ENCODE results near the gene NRDC. TPM values are rescaled to one million over a fixed set of nuclear protein-coding genes. Genes with fewer than 3 reads are reported as not detected.

The NRDC gene
- total RNA-seq, 1 experiment from 2014 or later = 147 TPM

DNA sequence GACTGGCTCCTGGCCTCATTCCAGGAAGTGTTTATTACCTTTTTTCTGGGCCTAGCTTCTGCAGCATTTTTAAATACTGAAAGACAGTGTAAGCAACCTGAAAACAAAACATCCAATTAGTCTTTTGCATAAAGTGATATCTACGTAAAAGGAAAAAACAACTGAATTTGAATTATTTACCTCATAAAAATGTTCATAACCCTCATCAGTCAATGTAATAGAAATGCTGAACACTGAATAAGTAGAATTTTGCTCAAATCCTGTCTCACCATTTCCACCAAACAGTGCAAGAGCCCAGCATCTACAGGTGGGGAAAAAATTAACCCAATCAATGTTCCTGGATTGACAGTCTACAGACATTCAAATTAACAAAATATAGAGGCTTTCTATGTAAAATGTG lies 64.0 kb downstream of the NRDC start:
- TF ChIP-seq, protein P1, sequence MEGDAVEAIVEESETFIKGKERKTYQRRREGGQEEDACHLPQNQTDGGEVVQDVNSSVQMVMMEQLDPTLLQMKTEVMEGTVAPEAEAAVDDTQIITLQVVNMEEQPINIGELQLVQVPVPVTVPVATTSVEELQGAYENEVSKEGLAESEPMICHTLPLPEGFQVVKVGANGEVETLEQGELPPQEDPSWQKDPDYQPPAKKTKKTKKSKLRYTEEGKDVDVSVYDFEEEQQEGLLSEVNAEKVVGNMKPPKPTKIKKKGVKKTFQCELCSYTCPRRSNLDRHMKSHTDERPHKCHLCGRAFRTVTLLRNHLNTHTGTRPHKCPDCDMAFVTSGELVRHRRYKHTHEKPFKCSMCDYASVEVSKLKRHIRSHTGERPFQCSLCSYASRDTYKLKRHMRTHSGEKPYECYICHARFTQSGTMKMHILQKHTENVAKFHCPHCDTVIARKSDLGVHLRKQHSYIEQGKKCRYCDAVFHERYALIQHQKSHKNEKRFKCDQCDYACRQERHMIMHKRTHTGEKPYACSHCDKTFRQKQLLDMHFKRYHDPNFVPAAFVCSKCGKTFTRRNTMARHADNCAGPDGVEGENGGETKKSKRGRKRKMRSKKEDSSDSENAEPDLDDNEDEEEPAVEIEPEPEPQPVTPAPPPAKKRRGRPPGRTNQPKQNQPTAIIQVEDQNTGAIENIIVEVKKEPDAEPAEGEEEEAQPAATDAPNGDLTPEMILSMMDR (conservative IDR thresholded peaks at IDR 0.05) = no peak
- no peak overlapping the region for H3K9ac ChIP-seq (ENCODE audit: extremely low read depth, insufficient read length, low read length)
- H2BK120ac ChIP-seq (ENCODE audit: low read depth, low read length, poor library complexity, severe bottlenecking) = no peak overlapping the region
- H3K23me2 ChIP-seq (ENCODE audit: insufficient read length, low read depth, low read length, poor library complexity, severe bottlenecking) = no peaks in the 10 kb centered on the region
- no peak overlapping the region for H2BK20ac ChIP-seq (ENCODE audit: low read depth, low read length, poor library complexity, severe bottlenecking)
- no peak overlapping the region for H2BK12ac ChIP-seq (ENCODE audit: insufficient read length, low read depth, low read length)
- H4K8ac ChIP-seq (replicated peaks; ENCODE audit: insufficient read length, low read depth, low read length) = no peak overlapping the region
- Mint-ChIP-seq H3K36me3 (ENCODE audit: insufficient read depth in 1 of 3, low read depth in 3 of 3) (peaks cover 9 to 61% (median 36%) of the 10 kb centered on the region in 3 experiments; a peak in 6 of 7 replicates), H3K4me1 (no peaks in the 10 kb centered on the region), H3K4me3 (no peak overlapping the region), H3K9me3 (no peaks in the 10 kb centered on the region), H3K27ac (no peak overlapping the region), H3K27me3 (ENCODE audit: low read depth) (no peaks in the 10 kb centered on the region)
- no peak overlapping the region for H2BK5ac ChIP-seq (ENCODE audit: insufficient read length, low read length)
- H2AK5ac ChIP-seq (ENCODE audit: insufficient read length, low read length) = no peak overlapping the region
- H2BK15ac ChIP-seq (ENCODE audit: low read depth, low read length) = no peak overlapping the region
- H4K5ac ChIP-seq (ENCODE audit: insufficient read length, low read depth, low read length) = no peak overlapping the region
- DNase-seq = no peak
- H3K4ac ChIP-seq (ENCODE audit: low read depth, low read length) = no peak overlapping the region
- H4K91ac ChIP-seq (ENCODE audit: insufficient read length, low read depth, low read length) = no peak overlapping the region
- no peak overlapping the region for H3K4me2 ChIP-seq (ENCODE audit: insufficient read depth, insufficient read length, low read length)
- no peak overlapping the region for H3K23ac ChIP-seq (ENCODE audit: insufficient read length, low read depth, low read length)
- H3K79me2 ChIP-seq (ENCODE audit: insufficient read depth, low read length) = no peaks in the 10 kb centered on the region
- no peak overlapping the region for H3K14ac ChIP-seq (ENCODE audit: insufficient read depth, low read length)
- no peak overlapping the region for H3K18ac ChIP-seq (ENCODE audit: insufficient read length, low read depth, low read length)
- no peak overlapping the region for H3K56ac ChIP-seq (ENCODE audit: insufficient read length, low read depth, low read length)
- H3K9me3 ChIP-seq (ENCODE audit: control insufficient read depth, low read depth, low read length) = no peaks in the 10 kb centered on the region
- H3K27ac ChIP-seq (ENCODE audit: insufficient read length, low read depth, low read length) = no peak overlapping the region
- WGBS (ENCODE audit: extremely low coverage, insufficient read length, low lambda C conversion rate) = no CpG with 5 or more reads among the region's 1 CpG
- no peaks in the 10 kb centered on the region for H3K27me3 ChIP-seq (ENCODE audit: insufficient read depth, low read length)
- H2AFZ ChIP-seq (ENCODE audit: low read length) = no peak overlapping the region
- H3K79me1 ChIP-seq (ENCODE audit: insufficient read depth, low read depth, low read length, poor library complexity, severe bottlenecking) = no peaks in the 10 kb centered on the region
- no peaks in the 10 kb centered on the region for H3K4me1 ChIP-seq (ENCODE audit: insufficient read depth, low read length)
- H4K20me1 ChIP-seq (ENCODE audit: control insufficient read depth, insufficient read depth, insufficient read length) = no peaks in the 10 kb centered on the region
- no peak overlapping the region for H3T11ph ChIP-seq (ENCODE audit: low read length)

All from H9 (cell line).